HG02870 (cell line): Measurements from ENCODE around the gene HOXA2.

ENCODE experiments used
- ATAC-seq: cut with Tn5 transposase; IDR thresholded peaks from one replicate; pipeline ENCODE4 v1.9.1; 2021; ENCODE audit warnings: mild to moderate bottlenecking, moderate library complexity; ENCODE audit not compliant: unreplicated experiment

The HOXA2 gene

DNA sequence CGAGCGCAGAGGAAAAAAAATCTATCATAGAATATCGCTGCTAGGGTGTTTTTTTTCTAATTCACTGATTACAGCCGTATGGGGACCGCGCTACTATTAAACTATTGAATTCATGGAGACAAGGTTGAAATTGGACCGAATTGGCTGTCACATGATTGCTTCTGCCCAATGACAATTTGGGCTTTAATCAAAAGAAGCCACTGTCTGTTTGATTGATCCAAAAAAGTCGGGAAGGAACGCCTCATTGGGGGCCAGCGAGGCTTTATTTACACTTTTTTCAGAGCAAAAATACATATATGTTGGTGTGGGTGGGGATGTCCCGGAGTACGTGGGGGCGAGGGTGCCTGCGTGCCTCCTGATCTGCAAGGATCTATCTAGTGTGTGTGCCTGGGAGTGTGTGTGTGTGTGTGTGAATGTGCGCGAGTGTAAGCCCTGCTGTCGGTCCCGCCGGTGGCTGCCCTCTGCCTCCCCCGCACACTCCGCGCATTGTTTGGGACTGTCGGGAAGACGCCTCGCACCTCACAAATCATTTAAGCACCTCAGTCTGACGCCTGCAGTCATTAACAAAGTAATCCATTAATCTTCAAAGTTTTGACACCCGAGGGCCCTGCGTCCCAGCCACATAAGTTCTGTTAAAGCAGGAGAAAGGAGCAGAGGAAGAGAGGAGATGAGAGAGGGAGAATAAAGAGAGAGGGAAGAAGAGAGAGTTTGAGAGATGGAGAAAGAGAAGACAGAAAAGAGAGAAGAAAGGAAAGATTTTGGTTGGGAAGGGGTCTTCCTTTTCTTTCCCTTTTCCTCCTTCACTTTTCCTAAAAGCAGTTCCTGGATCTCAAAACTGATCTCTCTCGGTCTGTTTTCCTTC lies at the start of gene HOXA2:
Gene HOXA2, minus strand, starts transcription at position 103 of the 862 bp plus-strand sequence. CDS start 183 bp downstream, outside the sequence.
- ATAC-seq: no peak

DNA sequence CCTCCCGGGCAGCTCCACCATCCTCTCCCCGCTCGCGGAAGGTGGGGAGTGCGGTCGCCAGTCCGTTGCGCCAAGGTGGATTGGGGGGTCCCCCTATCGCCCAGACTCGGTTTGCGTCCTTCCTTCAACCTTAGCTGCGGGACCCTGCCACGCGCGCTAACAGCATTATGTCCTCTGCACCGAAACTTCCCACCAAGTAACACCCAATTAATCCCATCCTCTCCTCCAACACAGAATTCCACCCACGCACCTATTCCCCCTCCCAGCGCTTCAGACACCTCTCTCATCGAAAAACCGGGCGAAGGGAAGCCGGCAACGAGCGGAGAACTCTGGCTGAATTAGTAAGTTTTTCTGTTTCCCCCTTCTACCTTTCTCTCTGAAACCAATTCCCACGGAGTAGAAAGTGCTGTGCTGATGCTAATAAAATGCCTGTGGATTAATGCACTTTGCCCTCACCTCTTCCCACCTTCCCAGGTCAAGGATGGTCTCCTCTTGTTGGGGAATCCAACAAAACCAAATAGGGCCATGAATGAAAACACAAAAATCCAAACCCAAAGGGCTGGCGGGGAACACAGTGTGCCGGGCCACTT lies 49.0 kb upstream of the HOXA2 start:
- no peak for ATAC-seq

- ATAC-seq: no peak
These were observed 48.3 kb upstream of the HOXA2 start for GRCh38 chr7:27150568-27151340.

- ATAC-seq: no peak
These were observed 47.5 kb upstream of the HOXA2 start for GRCh38 chr7:27149842-27150567.

- no peak for ATAC-seq
These were observed 46.5 kb upstream of the HOXA2 start for GRCh38 chr7:27148756-27149641.

GRCh38 chr7:27148031-27148755 lies 45.7 kb upstream of the HOXA2 start:
- no peak for ATAC-seq

GRCh38 chr7:27147199-27148030 lies 44.9 kb upstream of the HOXA2 start, which contains the start of gene HOXA6:
Gene HOXA6, minus strand, starts transcription at chr7:27147774. Its CDS starts 25 bp downstream, at chr7:27147749.
- ATAC-seq: no peak

GRCh38 chr7:27146491-27147198 lies 44.2 kb upstream of the HOXA2 start:
- ATAC-seq: no peak

DNA sequence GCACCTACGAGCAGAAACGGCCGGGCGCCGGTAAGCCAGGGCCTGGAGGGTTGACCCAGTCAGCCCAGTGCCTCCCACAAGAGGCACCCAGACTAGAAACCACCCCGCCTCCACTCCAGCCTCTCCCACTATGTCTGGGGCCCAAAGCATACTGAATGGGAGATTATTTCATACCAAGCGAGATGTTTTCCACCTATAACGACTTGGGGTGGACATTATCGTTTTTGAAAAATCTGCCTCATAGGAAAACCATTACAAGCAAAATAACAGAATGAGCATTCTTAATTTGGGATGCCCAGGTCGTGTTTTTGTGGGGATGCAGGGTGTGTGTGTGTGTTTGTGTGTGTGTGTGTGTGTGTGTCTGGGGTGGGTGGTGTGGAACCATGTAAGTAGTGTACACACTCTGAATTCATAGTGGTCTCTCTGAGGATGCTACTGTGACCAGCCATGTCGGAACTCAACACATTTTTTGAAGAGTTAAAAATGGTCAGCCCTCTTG lies 43.5 kb upstream of the HOXA2 start:
- no peak for ATAC-seq

GRCh38 chr7:27145165-27145913 lies 42.9 kb upstream of the HOXA2 start:
- no peak for ATAC-seq

GRCh38 chr7:27144781-27145164 lies 42.3 kb upstream of the HOXA2 start:
- no peak for ATAC-seq

GRCh38 chr7:27143950-27144780 lies 41.7 kb upstream of the HOXA2 start:
- ATAC-seq: no peak

DNA sequence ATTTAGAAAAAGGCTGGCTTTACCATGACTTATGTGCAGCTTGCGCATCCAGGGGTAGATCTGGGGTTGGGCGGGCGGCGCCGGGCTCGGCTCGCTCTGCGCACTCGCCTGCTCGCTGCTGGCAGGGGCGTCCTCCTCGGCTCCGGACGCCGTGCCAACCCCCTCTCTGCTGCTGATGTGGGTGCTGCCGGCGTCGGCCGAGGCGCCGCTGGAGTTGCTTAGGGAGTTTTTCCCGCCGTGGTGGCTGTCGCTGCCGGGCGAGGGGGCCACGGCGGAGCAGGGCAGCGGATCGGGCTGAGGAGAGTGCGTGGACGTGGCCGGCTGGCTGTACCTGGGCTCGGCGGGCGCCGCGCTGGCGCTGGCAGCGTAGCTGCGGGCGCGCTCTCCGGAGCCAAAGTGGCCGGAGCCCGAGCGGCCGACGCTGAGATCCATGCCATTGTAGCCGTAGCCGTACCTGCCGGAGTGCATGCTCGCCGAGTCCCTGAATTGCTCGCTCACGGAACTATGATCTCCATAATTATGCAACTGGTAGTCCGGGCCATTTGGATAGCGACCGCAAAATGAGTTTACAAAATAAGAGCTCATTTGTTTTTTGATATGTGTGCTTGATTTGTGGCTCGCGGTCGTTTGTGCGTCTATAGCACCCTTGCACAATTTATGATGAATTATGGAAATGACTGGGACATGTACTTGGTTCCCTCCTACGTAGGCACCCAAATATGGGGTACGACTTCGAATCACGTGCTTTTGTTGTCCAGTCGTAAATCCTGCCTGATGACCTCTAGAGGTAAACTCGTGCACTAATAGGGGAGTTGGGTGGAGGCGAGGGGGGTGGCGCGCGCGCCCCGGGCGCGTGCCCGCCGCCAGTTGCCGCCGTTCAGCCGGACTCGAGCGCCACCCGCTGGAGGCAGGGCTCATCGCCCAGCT lies 40.8 kb upstream of the HOXA2 start, which contains the start of gene HOXA5:
Gene HOXA5, minus strand, starts transcription at position 659 of the 927 bp plus-strand sequence. Its CDS starts 74 bp downstream, at position 585.
- no peak for ATAC-seq

- ATAC-seq: no peak
These were observed 40.1 kb upstream of the HOXA2 start for GRCh38 chr7:27142580-27143022.
